GM23338 (cell line): ENCODE results near the gene FURIN. TPM values are rescaled to one million over a fixed set of nuclear protein-coding genes. Genes with fewer than 3 reads are reported as not detected.

Source experiments
- ATAC-seq: fragments of 200-7000 bp; cut with Tn5 transposase; 3 replicates; pipeline ENCODE4 v1.9.1; 2020
- DNase-seq: peaks from one replicate; pipeline ENCODE4 v3.0.0-alpha.2; 2015; ENCODE audit warnings: low spot score
- H2AFZ ChIP-seq: fragments of 200-600 bp; sonication (generic); 2 replicates; pipeline ENCODE4 v1.8.0; 2016; ENCODE audit warnings: antibody characterized with exemption, mild to moderate bottlenecking, moderate library complexity
- H3F3A ChIP-seq: fragments of 200-600 bp; sonication (generic); replicated peaks from 2 replicates; pipeline ENCODE4 v1.8.0; 2017; ENCODE audit warnings: antibody characterized with exemption, mixed run types, low read depth
- H3K27ac ChIP-seq: fragments of 200-600 bp; sonication (generic); 2 replicates; pipeline ENCODE4 v1.6.1; 2016; ENCODE audit warnings: low read depth
- H3K27me3 ChIP-seq: fragments of 200-600 bp; sonication (generic); 2 replicates; pipeline ENCODE4 v1.8.0; 2016; ENCODE audit warnings: mild to moderate bottlenecking, mixed run types, moderate library complexity; ENCODE audit not compliant: insufficient read depth
- H3K36me3 ChIP-seq: fragments of 200-600 bp; sonication (generic); 2 replicates; pipeline ENCODE4 v1.8.0; 2016; ENCODE audit warnings: mild to moderate bottlenecking; ENCODE audit not compliant: insufficient read depth
- H3K4me1 ChIP-seq: fragments of 200-600 bp; sonication (generic); 2 replicates; pipeline ENCODE4 v1.8.0; 2016; ENCODE audit warnings: mild to moderate bottlenecking, moderate library complexity; ENCODE audit not compliant: insufficient read depth
- H3K4me2 ChIP-seq: fragments of 200-600 bp; sonication (generic); 2 replicates; pipeline ENCODE4 v1.7.1; 2017; ENCODE audit warnings: mixed run types
- H3K4me3 ChIP-seq: fragments of 200-600 bp; sonication (generic); 2 replicates; pipeline ENCODE4 v1.6.1; 2016; ENCODE audit warnings: mixed run types
- H3K79me2 ChIP-seq: fragments of 200-600 bp; sonication (generic); replicated peaks from 2 replicates; pipeline ENCODE4 v1.8.0; 2017; ENCODE audit warnings: mild to moderate bottlenecking; ENCODE audit not compliant: insufficient read depth
- H3K9me2 ChIP-seq: fragments of 200-600 bp; sonication (generic); 2 replicates; pipeline ENCODE4 v1.8.0; 2017; ENCODE audit not compliant: insufficient read depth
- H4K20me1 ChIP-seq: fragments of 200-600 bp; sonication (generic); replicated peaks from 2 replicates; pipeline ENCODE4 v1.8.0; 2017; ENCODE audit warnings: mild to moderate bottlenecking; ENCODE audit not compliant: insufficient read depth
- H3K27ac Mint-ChIP-seq: 2 replicates; pipeline ENCODE4 v1.8.0; 2020; ENCODE audit warnings: inconsistent platforms, mild to moderate bottlenecking, moderate library complexity, mixed read lengths
- H3K27me3 Mint-ChIP-seq: 3 replicates; pipeline ENCODE4 v1.8.0; 2022; ENCODE audit warnings: low read depth, mild to moderate bottlenecking, moderate library complexity, mixed read lengths, inconsistent platforms; ENCODE audit not compliant: insufficient read depth, poor library complexity
- H3K36me3 Mint-ChIP-seq: 3 replicates; pipeline ENCODE4 v1.8.0; 2021; ENCODE audit warnings: low read depth, mild to moderate bottlenecking, inconsistent platforms, moderate library complexity, mixed read lengths
- H3K4me1 Mint-ChIP-seq: 3 replicates; pipeline ENCODE4 v1.8.0; 2020; ENCODE audit warnings: mild to moderate bottlenecking, inconsistent platforms, mixed read lengths
- H3K4me3 Mint-ChIP-seq: 3 replicates; pipeline ENCODE4 v1.8.0; 2021; ENCODE audit warnings: moderate library complexity, mild to moderate bottlenecking, inconsistent platforms, mixed read lengths
- H3K9me3 Mint-ChIP-seq: 3 replicates; pipeline ENCODE4 v1.8.0; 2020; ENCODE audit warnings: moderate library complexity, mild to moderate bottlenecking, inconsistent platforms, mixed read lengths
- CREB1 ChIP-seq: fragments of 250-450 bp; sonication (Bioruptor Pico); IDR thresholded peaks from 2 replicates; pipeline ENCODE4 v1.5.0; 2020; ENCODE audit warnings: low read depth, mild to moderate bottlenecking, moderate library complexity
- CTCF ChIP-seq, 2 experiments: fragments of 200-600 bp in 1 of 2; sonication (generic) in 1 of 2; conservative IDR thresholded peaks; 2 replicates each; pipeline versions ENCODE4 v1.5.1 to v1.6.1; 2016 to 2017; ENCODE audit warnings: antibody characterized with exemption in 2 of 2, low read depth in 2 of 2, mild to moderate bottlenecking in 2 of 2, moderate library complexity in 1 of 2
- ETS1 ChIP-seq: IDR thresholded peaks from 2 replicates; pipeline ENCODE4 v1.6.1; 2016; ENCODE audit warnings: antibody characterized with exemption
- EZH2 ChIP-seq: fragments of 200-600 bp; sonication (generic); IDR thresholded peaks from one replicate; pipeline ENCODE4 v1.8.0; 2017; ENCODE audit warnings: antibody characterized with exemption, mild to moderate bottlenecking, low read depth; ENCODE audit not compliant: unreplicated experiment
- EZH2phosphoT487 ChIP-seq: fragments of 200-600 bp; sonication (generic); IDR thresholded peaks from one replicate; pipeline ENCODE4 v1.8.1; 2018; ENCODE audit warnings: antibody characterized with exemption; ENCODE audit not compliant: unreplicated experiment
- JUNB ChIP-seq: IDR thresholded peaks from one replicate; pipeline ENCODE4 v1.6.1; 2016; ENCODE audit warnings: antibody characterized with exemption; ENCODE audit not compliant: unreplicated experiment
- NANOG ChIP-seq: IDR thresholded peaks from 2 replicates; pipeline ENCODE4 v1.6.1; 2016; ENCODE audit warnings: antibody characterized with exemption, borderline replicate concordance
- POLR2AphosphoS5 ChIP-seq: IDR thresholded peaks from 2 replicates; pipeline ENCODE4 v1.6.1; 2016; ENCODE audit warnings: antibody characterized with exemption, low read depth
- REST ChIP-seq: IDR thresholded peaks from one replicate; pipeline ENCODE4 v1.6.1; 2018; ENCODE audit warnings: antibody characterized with exemption; ENCODE audit not compliant: unreplicated experiment
- STAT1 ChIP-seq: IDR thresholded peaks from one replicate; pipeline ENCODE4 v1.6.1; 2016; ENCODE audit warnings: antibody characterized with exemption; ENCODE audit not compliant: unreplicated experiment
- ZNF114 ChIP-seq: fragments of 250-450 bp; sonication (Bioruptor Pico); IDR thresholded peaks from 2 replicates; pipeline ENCODE4 v1.5.0; 2020; ENCODE audit warnings: mild to moderate bottlenecking, moderate library complexity
- ZNF331 ChIP-seq: fragments of 250-450 bp; sonication (Bioruptor Pico); IDR thresholded peaks from 2 replicates; pipeline ENCODE4 v1.5.0; 2020; ENCODE audit warnings: low read depth, mild to moderate bottlenecking, moderate library complexity
- ZNF462 ChIP-seq: fragments of 250-450 bp; sonication (Bioruptor Pico); IDR thresholded peaks from 2 replicates; pipeline ENCODE4 v1.5.0; 2020; ENCODE audit warnings: mild to moderate bottlenecking, moderate library complexity
- polyA plus RNA-seq: library from polyadenylated mRNA; unstranded; fragments of >200 nt; fragmentation: Nextera tagmentation; extraction: Ambion mirVana; gene quantifications from 2 replicates; pipeline ENCODE4 v1.2.1, GENCODE V29; 2016
- total RNA-seq: library from RNA; depleted of rRNA; stranded (reverse); fragments of >200 nt; shearing (Covaris generic); gene quantifications from 2 replicates; pipeline ENCODE4 v1.2.3, GENCODE V29; 2014

FURIN gene
- total and polyA plus RNA-seq, 2 experiments from 2014 or later, result 6.3 to 20.9 TPM

GRCh38 chr15:90880381-90881145 lies 12.2 kb downstream of the FURIN start:
- Histone ChIP-seq H4K20me1 (no peaks in the 10 kb centered on the region), H3K36me3 (no peaks in the 10 kb centered on the region; the same call in 1 of the 2 replicates), H3K4me2 (no peak overlapping the region), H3K79me2 (no peaks in the 10 kb centered on the region), H3K27ac (no peak overlapping the region), H3K27me3 (no peaks in the 10 kb centered on the region), H3K4me1 (peaks cover 10% of the 10 kb centered on the region), H2AFZ (no peak overlapping the region), H3K4me3 (no peak overlapping the region), H3K9me2 (no peaks in the 10 kb centered on the region), H3F3A (0 out of 2 replicates have a peak, but pooled peaks cover 5% of the 10 kb centered on the region)
- Mint-ChIP-seq H3K9me3 (no peaks in the 10 kb centered on the region), H3K4me3 (no peak overlapping the region), H3K27ac (no peak overlapping the region), H3K4me1 (peaks cover 12% of the 10 kb centered on the region; the same call in 2 of the 3 replicates), H3K36me3 (peaks cover 26% of the 10 kb centered on the region), H3K27me3 (peaks cover 8% of the 10 kb centered on the region)
- ATAC-seq (no peak), DNase-seq (no peak)
- TF ChIP-seq CREB1 (CRISPR knock-in tag) (no peak), EZH2 (no peak), REST (no peak), JUNB (no peak), ETS1 (no peak), ZNF114 (no peak), ZNF462 (CRISPR knock-in tag) (no peak), EZH2phosphoT487 (no peak), POLR2AphosphoS5 (no peak), NANOG (no peak), CTCF (conservative IDR thresholded peaks at IDR 0.05; ENCODE audit: low read depth in 2 of 2) (no peak), STAT1 (no peak), ZNF331 (CRISPR knock-in tag) (no peak)
